Renal cortical epithelial cell (primary cell): ENCODE data around the gene FNDC1. TPM values are rescaled to one million over a fixed set of nuclear protein-coding genes. Genes with fewer than 3 reads are reported as not detected.
"Not testable (repeated sequence)": the region's sequence is repeated elsewhere in the genome, so short reads cannot be mapped to it uniquely, and the experiment has no call there.

Source experiments
- DNase-seq: peaks from one replicate; pipeline ENCODE4 v3.0.0-alpha.2; 2011; ENCODE audit warnings: low read depth
- total RNA-seq: library from RNA; depleted of rRNA; stranded (reverse); fragments of >200 nt; gene quantifications from 2 replicates; pipeline ENCODE4 v1.2.3, GENCODE V29; 2014

FNDC1 gene
- total RNA-seq, 1 donor from 2014 or later, result 0.10 TPM

- DNase-seq, result no peak
Measured at GRCh38 chr6:159257846-159258245, 88.6 kb downstream of the FNDC1 start.

GRCh38 chr6:159259441-159260125 is 90.4 kb downstream of the FNDC1 start:
- no peak for DNase-seq

GRCh38 chr6:159260208-159260607 is 91.0 kb downstream of the FNDC1 start:
- DNase-seq, result no peak

- DNase-seq, result no peak
Measured at GRCh38 chr6:159261995-159262394, 92.8 kb downstream of the FNDC1 start.

- no peak for DNase-seq
Measured at GRCh38 chr6:159262586-159262985, 93.4 kb downstream of the FNDC1 start.

GRCh38 chr6:159267165-159267564 is 98.0 kb downstream of the FNDC1 start:
- no peak for DNase-seq

- no peak for DNase-seq
Measured at GRCh38 chr6:159268511-159268910, 99.3 kb downstream of the FNDC1 start.

GRCh38 chr6:159271257-159271656 is 102.1 kb downstream of the FNDC1 start:
- no peak for DNase-seq

- no peak for DNase-seq
Measured at GRCh38 chr6:159278626-159279025, 109.4 kb downstream of the FNDC1 start.

- no peak for DNase-seq
Measured at GRCh38 chr6:159279790-159280277, 110.6 kb downstream of the FNDC1 start.

- DNase-seq, result no peak
Measured at GRCh38 chr6:159282421-159282820, 113.2 kb downstream of the FNDC1 start.

- DNase-seq, result not testable (repeated sequence)
Measured at GRCh38 chr6:159284661-159285060, 115.5 kb downstream of the FNDC1 start.

GRCh38 chr6:159298840-159299239 is 129.6 kb downstream of the FNDC1 start:
- DNase-seq, result no peak

GRCh38 chr6:159299566-159299965 is 130.4 kb downstream of the FNDC1 start:
- no peak for DNase-seq

- no peak for DNase-seq
Measured at GRCh38 chr6:159301277-159301676, 132.1 kb downstream of the FNDC1 start.

- no peak for DNase-seq
Measured at GRCh38 chr6:159301810-159302593, 132.8 kb downstream of the FNDC1 start.

- no peak for DNase-seq
Measured at GRCh38 chr6:159302594-159302992, 133.4 kb downstream of the FNDC1 start.

GRCh38 chr6:159303159-159303558 is 134.0 kb downstream of the FNDC1 start:
- DNase-seq, result no peak

- no peak for DNase-seq
Measured at GRCh38 chr6:159303784-159304183, 134.6 kb downstream of the FNDC1 start.

- DNase-seq, result no peak
Measured at GRCh38 chr6:159304641-159305040, 135.4 kb downstream of the FNDC1 start.

GRCh38 chr6:159305159-159305558 is 136.0 kb downstream of the FNDC1 start:
- no peak for DNase-seq

- DNase-seq, result no peak
Measured at GRCh38 chr6:159305804-159306537, 136.8 kb downstream of the FNDC1 start.
